Activated CD8-positive, alpha-beta T cell treated with anti-CD3 and anti-CD28 coated beads for 36 hours (primary cell): Measurements from ENCODE around the gene SYP. TPM values are rescaled to one million over a fixed set of nuclear protein-coding genes. Genes with fewer than 3 reads are reported as not detected.
A peak's percentile ranks its signal among the peaks of the same experiment; 100 is the strongest.

Experiments
- ATAC-seq: fragments of 200-7000 bp; cut with Tn5 transposase; one replicate; pipeline ENCODE4 v1.10.0; 2021; ENCODE audit warnings: mild to moderate bottlenecking, moderate library complexity
- CTCF ChIA-PET: fragments of 350-600 bp; sonication (Branson Sonifier 250); formaldehyde crosslinking; loops from one replicate; lab custom pipeline; 2021; ENCODE audit warnings: antibody characterized with exemption; lab: Charles Lee
- POLR2A ChIA-PET: fragments of 350-600 bp; sonication (Branson Sonifier 250); formaldehyde crosslinking; loops from one replicate; lab custom pipeline; 2021; ENCODE audit warnings: antibody characterized with exemption; lab: Charles Lee
- DNase-seq: peaks from one replicate; pipeline ENCODE4 v3.0.0-alpha.2; 2020
- H3K27ac Mint-ChIP-seq: one replicate; pipeline ENCODE4 v1.8.0; 2021; ENCODE audit warnings: mild to moderate bottlenecking, mixed read lengths
- H3K27me3 Mint-ChIP-seq: one replicate; pipeline ENCODE4 v1.8.0; 2021; ENCODE audit warnings: mixed read lengths
- H3K36me3 Mint-ChIP-seq: one replicate; pipeline ENCODE4 v1.8.0; 2021; ENCODE audit warnings: low read depth, mixed read lengths
- H3K4me1 Mint-ChIP-seq: one replicate; pipeline ENCODE4 v1.8.0; 2021; ENCODE audit warnings: low read depth, mixed read lengths
- H3K4me3 Mint-ChIP-seq: one replicate; pipeline ENCODE4 v1.8.0; 2021; ENCODE audit warnings: mild to moderate bottlenecking, moderate library complexity, mixed read lengths
- H3K9me3 Mint-ChIP-seq: one replicate; pipeline ENCODE4 v1.8.0; 2021; ENCODE audit warnings: mixed read lengths
- CTCF ChIP-seq: fragments of 200-600 bp; IDR thresholded peaks from one replicate; pipeline ENCODE4 v1.8.0; 2022; ENCODE audit warnings: antibody characterized with exemption, mild to moderate bottlenecking
- intact Hi-C: fragments of 100-400 bp; cut with micrococcal nuclease; formaldehyde crosslinking; loops from one replicate; pipeline ENCODE4 v1.10.0; 2022
- total RNA-seq, 2 experiments: library from RNA; stranded (reverse); gene quantifications; one replicate each; pipeline ENCODE4 v1.2.3, GENCODE V29; 2021

Gene SYP
- total RNA-seq, 2 experiments from 2014 or later = 10.2 to 11.4 TPM

GRCh38 chrX:49189606-49190005, 10.4 kb downstream of the SYP start:
- Mint-ChIP-seq H3K9me3 (no peaks in the 10 kb centered on the region), H3K36me3 (peaks cover 4% of the 10 kb centered on the region), H3K27me3 (no peaks in the 10 kb centered on the region), H3K4me1 (peaks cover 24% of the 10 kb centered on the region), H3K27ac (peak overlapping the region; percentile 94), H3K4me3 (peak overlapping the region; percentile 86)
- ChIA-PET POLR2A (no interaction called here), CTCF (interaction anchor here (1.9 kb wide), 1 partner anchor 34 kb away, joined by 7 read pairs; no protein-coding TSS in a partner anchor)
- ATAC-seq (no peak), DNase-seq (no peak)
- TF ChIP-seq CTCF = no peak
- intact Hi-C loops = loop anchor here (5.0 kb wide), 1 partner anchor 83 kb away; no protein-coding TSS in a partner anchor

GRCh38 chrX:49188468-49189076, 11.4 kb downstream of the SYP start:
- ChIA-PET POLR2A (no interaction called here), CTCF (no interaction called here)
- H3K4me1 Mint-ChIP-seq = peaks cover 19% of the 10 kb centered on the region
- no peaks in the 10 kb centered on the region for H3K27me3 Mint-ChIP-seq
- intact Hi-C loops = no loop called here
- TF ChIP-seq CTCF = no peak
- H3K9me3 Mint-ChIP-seq = no peaks in the 10 kb centered on the region
- no peak overlapping the region for H3K4me3 Mint-ChIP-seq
- H3K36me3 Mint-ChIP-seq = peaks cover 13% of the 10 kb centered on the region
- ATAC-seq = no peak
- DNase-seq = no peak
- no peak overlapping the region for H3K27ac Mint-ChIP-seq

- DNase-seq = no peak
- no peaks in the 10 kb centered on the region for H3K27me3 Mint-ChIP-seq
- peaks cover 10% of the 10 kb centered on the region for H3K4me1 Mint-ChIP-seq
- H3K27ac Mint-ChIP-seq = no peak overlapping the region
- H3K4me3 Mint-ChIP-seq = no peak overlapping the region
- ChIA-PET POLR2A (interaction anchor here (0.6 kb wide), 2 partner anchors 11 to 185 kb away, joined by 3 to 4 read pairs; no protein-coding TSS in a partner anchor), CTCF (no interaction called here)
- ATAC-seq = no peak
- intact Hi-C loops = no loop called here
- no peak for TF ChIP-seq CTCF
- H3K9me3 Mint-ChIP-seq = no peaks in the 10 kb centered on the region
- peaks cover 13% of the 10 kb centered on the region for H3K36me3 Mint-ChIP-seq
Observed at GRCh38 chrX:49187526-49187925, 12.5 kb downstream of the SYP start.

- Mint-ChIP-seq H3K4me3 (peak overlapping the region; percentile 84), H3K4me1 (peaks cover 8% of the 10 kb centered on the region), H3K36me3 (peaks cover 13% of the 10 kb centered on the region), H3K27me3 (no peaks in the 10 kb centered on the region), H3K9me3 (no peaks in the 10 kb centered on the region), H3K27ac (peak overlapping the region; percentile 77)
- intact Hi-C loops = no loop called here
- DNase-seq (no peak), ATAC-seq (no peak)
- CTCF ChIA-PET = no interaction called here
- TF ChIP-seq CTCF = no peak
- POLR2A ChIA-PET = interaction anchor here (1.0 kb wide), 1 partner anchor 275 kb away, joined by 3 read pairs; no protein-coding TSS in a partner anchor
Observed at GRCh38 chrX:49187028-49187394, 13.0 kb downstream of the SYP start.
